HG02852 (cell line): Measurements from ENCODE around the gene PAX1.

ENCODE experiments used
- ATAC-seq: cut with Tn5 transposase; IDR thresholded peaks from one replicate; pipeline ENCODE4 v1.9.1; 2021; ENCODE audit warnings: mild to moderate bottlenecking, moderate library complexity; ENCODE audit not compliant: unreplicated experiment

PAX1 gene

DNA sequence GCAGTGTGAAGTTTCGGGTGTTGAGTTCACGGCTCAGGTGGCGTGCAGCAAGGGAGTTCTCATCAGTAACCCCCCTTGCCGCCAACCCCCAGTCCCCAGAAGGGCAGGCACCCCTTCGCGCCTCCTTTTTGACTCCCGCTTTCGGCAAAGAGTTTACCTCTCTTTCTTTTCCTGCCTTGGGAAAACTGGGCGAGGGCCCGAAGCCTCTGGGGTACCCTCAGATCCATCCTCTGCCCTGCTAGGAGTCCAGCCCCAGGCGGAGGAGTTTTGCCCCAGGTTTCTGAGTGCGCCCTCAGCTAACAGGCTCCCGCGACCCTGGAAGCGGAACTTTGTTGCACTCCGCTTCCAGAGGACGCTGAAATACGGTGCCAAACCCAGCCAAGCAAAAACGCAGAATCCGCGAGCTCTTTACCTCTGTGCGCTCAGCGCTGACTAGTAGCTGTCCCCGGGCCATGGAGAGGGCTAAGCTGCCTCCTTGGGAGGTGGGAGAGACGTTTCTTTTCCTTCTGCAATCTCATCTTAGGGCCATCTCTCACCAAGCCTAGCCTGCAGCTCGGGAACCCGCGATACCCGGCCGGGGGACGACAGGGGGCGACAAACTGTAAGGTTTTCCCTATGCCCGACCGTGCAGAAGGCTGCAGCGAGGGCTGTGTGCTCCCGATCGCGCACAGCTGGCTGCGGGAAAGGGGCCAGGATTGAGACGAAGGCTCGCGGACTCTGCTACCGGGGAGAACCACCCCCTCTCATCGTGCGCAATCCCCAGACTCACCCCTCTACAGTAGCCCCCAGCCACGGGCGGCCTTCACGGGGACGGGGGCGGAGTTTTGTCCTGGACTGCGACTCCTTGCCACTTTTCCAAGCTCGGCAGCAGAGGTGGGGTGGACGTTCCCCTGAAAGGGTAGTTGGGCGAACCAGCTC, 2.7 kb upstream of the PAX1 start:
- ATAC-seq: no peak

DNA sequence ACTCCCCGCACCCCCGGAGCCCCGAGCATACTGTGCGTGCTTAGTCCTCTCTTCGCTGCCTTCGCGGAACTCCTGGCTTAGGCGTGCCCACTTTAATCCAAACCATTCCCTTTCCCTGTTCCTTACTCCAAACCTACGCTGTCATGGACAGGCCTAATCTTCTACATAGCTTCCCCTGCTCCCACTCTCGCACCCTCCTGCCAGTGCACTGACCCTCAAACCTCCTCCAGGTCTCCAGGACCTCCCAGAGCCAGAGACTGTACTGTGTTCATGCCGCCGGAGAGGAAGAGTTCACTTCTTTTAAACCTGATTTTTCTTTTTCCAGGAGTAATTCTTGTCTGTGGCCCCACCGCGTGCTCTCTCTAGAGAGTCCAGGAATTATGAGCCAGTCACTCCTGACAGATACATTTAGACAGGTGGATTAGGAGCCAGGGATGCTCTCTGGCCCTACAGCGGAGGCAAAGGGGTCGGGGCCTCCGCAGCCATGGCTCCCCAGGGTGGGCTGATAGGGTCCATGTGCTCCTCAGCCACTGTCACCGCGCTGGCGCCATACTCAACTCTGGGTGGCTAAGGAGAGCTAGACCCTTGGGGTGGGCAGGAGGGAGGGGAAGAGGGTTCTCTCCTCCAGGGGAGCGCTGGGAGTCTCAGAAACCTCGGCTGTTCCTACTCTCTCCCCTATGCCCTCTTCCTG, 1.6 kb upstream of the PAX1 start:
- ATAC-seq: no peak

DNA sequence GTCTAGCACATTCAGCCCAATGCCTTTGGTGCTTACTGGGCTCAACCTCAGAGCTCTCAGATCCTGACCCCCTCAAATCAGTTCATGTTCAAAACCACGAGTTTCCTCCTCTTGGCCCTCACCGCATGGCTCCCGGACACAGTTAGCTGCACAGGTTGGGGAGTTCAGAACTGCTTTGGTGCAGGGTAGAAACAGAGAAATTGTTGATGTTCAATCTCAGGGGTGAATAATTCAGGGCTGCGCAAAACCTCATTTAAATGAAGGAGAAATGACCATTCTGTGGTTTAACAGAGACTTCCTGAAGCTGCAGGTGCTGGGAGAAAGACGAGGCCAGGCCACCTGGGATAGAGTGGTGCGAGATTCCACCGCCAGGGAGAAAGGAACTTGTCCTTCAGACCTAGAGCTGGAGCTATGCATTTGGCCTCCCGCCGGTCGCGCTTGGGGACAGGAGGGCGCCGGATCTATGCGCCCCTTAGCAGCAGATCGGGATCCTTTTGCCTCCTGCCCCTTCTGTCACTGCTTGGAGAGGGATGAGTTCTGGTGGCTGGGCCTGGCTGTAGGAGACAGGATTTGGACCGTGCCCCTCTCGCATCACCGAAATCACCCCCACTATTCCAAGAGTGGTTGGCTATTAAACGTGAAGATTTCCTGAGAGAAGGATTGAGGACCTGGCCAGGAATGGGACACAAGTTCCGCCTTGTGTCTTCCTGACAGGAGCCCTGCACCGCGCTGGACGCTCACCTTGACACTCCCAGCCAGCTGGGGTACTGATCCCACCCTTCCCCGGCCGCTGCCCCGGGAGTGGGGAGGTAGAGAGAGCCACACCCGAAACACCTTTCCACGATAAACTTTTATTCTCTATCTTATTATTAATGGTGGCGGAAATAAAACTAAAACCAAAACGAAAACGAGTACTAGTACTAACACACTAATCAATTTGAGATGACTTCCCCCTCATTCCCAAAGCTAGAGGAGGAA, 767 bp upstream of the PAX1 start:
- ATAC-seq: no peak

DNA sequence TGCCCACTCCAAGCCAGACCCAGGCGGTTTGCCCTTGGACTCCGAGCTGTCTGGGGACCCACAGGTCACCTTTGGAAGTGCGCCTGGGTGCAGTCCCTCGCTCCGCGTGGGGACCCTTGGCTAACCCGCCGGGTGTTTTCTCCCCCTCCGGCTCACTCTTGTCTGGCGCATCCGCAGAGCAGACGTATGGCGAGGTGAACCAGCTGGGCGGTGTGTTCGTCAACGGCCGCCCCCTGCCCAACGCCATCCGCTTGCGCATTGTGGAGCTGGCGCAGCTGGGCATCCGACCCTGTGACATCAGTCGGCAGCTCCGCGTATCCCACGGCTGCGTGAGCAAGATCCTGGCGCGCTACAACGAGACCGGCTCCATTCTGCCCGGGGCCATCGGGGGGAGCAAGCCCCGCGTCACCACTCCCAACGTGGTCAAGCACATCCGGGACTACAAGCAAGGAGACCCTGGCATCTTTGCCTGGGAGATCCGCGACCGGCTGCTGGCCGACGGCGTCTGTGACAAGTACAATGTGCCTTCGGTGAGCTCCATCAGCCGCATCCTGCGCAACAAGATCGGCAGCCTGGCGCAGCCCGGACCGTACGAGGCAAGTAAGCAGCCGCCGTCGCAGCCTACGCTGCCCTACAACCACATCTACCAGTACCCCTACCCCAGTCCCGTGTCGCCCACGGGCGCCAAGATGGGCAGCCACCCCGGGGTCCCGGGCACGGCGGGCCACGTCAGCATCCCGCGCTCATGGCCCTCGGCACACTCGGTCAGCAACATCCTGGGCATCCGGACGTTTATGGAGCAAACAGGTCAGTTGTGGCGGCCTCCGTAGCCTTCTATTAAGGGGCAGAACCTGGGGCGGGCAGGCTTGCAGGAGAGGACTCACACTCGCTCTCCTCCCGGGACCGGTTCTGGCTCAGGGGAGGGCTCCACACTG, 1.1 kb downstream of the PAX1 start:
- ATAC-seq: no peak

DNA sequence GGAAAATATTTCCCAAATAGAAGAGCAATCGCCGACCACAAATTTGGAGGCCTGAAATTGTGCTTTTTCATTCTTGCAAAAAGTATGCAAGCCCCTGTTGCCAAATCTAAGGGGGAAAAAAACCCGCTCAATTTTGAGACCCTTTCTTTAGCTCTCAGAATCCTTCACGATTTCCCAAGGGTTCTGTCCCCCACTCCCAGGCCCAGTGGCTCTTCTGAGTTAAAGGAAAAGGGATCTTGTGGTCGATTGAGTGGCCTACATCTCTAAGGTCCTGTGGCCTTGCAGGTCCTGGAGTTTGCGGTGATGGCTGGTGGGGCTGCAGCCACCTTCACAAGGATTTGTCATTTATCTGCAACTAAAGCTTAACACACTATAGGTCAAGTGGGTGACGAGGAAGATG, 1.8 kb downstream of the PAX1 start:
- no peak for ATAC-seq

DNA sequence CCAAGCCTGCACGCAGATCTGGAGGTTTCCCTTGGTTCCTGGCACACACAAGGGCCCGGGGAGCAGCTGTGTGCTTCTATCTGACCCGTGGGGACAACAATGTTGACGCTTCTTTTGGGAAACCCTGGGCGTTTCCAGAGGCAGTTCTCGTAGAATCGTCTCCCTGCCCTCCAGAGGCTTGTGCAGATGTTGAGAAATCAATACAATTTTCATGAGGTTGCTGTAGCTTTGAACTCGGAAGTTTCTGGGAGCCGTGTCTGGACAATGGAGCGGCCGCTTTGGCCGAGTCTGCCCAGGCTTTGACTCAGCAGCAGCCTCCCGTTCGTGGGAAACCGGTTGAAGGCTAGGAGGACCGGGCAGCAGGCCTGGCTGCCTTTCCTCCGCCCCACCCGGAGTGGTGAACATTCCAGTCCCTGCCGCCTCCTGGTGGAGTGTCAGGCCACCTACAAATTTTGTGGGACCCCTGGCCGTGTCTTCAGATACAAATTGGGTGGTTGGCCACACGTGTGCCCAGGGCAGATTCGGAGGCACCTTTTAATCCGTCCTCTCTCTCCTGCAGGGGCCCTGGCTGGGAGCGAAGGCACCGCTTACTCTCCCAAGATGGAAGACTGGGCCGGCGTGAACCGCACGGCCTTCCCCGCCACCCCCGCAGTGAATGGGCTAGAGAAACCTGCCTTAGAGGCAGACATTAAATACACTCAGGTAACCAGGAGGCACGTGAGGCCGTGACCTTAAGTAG, 2.7 kb downstream of the PAX1 start:
- ATAC-seq: no peak

DNA sequence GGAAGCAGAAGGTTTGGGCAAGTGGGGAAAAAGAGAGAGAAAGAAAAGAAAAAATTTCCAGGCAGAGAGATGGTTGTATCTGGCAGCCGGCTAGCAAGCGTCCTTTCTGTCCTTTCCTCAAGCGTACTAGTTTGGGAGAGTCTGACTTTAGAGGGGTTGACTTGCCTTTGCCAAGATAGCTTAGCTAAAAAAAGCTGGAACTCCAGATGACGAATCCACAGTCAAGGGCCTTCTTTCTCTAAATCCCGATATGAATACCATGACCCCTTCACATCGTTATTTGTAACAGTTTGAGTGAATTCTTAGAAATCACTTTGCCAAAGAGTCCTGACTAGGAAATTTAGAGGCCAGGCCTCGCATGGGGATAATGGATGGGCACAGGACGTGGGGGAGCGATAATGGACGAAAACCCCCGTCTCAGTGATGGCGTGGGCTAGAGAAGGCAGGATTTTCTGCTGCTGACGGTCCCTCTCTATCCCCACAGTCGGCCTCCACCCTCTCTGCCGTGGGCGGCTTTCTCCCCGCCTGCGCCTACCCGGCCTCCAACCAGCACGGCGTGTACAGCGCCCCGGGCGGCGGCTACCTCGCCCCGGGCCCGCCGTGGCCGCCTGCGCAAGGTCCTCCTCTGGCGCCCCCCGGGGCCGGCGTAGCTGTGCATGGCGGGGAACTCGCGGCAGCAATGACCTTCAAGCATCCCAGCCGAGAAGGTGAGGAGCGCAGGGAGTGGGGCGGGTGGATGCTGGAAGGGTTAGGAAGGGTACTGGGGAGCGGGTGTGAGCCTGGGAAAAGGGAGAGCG, 3.5 kb downstream of the PAX1 start:
- no peak for ATAC-seq

DNA sequence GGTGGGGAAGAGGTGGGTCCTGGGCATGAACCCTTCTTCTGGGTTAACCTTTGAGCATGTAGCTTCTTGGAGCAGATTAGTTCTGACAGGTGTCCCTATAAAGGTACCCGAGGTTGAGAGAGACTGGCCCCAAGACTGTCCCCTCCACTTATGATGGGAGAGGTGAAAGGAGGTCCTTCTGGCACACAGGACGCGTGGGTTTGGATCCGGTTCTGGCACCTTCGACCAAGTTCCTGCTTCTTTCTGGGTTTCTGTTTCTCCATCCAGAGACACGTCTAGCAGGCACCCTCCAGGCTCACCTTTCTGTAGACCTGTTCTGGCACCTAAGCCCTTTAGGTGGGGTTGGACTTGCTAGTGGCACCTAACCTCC, 4.1 kb downstream of the PAX1 start:
- no peak for ATAC-seq

DNA sequence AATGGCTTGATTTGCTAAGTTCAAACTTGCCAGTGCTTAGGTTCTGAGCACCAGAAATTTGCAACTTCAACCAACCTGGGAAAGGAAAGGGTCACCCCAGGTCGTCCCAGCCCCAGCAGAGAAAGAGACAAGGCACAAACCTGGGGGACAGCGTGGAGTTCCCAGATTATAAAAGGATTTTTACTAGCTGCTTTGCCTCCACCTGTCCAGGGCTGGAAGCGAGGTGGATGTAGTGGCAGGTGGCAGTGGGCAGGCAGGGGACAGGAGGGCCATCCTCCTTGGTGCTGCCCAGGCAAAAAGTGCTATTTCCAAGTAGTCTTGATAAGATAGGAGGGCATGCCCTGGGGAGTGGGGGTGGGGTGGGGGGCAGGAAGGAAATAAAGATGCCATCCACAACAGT, 4.9 kb downstream of the PAX1 start:
- ATAC-seq: no peak

DNA sequence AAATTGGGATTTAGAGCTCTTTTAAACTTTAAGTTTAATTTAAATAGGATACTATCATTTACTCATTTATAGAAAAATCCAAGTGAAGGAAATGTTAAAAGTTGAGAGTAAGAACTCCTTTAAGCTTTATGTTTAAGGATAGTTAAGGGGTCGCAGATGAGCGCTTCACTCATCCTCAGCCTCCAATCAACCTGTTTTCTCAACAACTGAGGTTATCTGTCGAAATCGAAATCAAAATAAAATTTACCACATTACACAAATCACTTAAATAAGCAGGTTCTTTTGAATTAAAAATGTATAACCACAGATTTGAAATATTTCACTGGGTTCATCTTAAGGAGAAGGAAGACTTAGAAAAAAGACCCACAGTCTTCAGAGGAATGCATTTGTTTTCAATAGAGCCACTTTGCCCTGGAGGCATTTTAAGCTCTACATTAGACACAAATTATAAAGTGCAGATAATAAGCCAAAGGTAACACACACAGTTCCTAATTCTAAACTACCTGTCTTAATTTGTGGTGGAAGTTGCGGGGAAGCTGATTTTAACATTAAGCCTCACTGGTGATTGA, 5.5 kb downstream of the PAX1 start:
- no peak for ATAC-seq

DNA sequence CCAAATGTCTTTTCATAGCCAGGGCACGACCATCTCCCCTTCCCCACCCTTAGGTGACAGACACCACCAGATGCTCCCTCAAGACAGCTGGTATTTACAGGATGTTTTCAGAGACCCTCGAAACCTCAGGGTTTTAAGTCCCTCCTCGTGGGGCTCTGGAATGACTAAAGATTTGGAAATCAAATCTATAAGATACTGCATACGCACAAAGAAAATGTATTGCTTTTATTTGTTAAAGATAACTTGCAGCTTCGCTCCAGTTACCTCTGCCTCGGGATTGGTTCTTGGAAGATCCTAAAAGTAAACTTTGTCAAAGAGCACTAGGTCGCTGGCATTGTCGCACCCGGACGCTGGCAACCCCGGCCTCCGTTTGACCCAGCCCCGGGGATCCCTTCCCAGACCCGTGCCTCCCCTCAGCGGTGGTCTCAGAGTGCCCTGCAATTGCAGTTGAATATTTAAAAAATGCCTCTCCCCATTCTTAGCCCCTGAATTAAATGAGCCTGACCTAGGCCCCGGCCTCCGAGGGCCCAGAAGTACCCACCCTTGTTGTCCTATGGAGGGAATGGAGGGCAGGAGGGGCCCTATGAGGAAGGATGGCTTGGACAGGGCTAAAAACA, 7.1 kb downstream of the PAX1 start:
- ATAC-seq: no peak

DNA sequence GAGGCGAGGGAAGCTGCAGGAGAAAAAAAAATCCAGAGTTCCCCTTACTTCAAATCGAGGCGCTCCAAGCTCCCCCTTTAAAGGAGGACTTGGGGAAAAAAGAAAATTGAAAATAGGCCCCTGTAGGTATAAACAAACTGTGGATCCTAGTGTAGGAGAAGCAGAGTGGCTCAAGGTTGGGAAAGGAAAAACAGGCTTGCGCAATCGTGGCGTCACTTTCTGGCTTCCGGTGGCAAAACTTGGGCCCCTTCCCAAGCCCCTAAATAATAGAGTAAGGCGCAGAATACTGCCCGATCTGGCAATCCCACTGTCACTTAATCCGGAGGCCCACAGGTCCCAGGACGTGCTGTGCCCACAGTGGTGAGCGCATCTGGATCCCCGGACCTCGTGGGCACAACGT, 8.0 kb downstream of the PAX1 start:
- ATAC-seq: no peak

DNA sequence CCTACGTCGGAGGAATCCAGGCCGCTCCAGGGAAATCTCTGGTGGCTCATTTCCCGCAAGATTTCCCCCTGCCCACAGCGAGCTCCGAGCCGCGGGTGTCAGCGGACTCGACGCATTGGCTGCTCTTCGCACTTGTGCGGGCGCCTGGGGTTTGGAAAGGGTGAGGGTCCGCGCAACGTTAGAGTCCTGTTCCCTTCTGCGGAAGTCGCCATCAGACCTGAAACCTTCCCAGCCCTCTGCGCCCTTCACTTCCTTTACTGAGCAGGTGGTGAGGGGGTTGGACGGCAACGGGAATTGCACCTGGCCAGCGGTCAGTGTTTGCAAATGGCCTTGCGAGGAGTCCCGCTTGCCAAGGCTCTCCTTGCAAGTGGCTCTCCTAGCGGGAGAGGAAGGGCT, 8.4 kb downstream of the PAX1 start:
- ATAC-seq: no peak

DNA sequence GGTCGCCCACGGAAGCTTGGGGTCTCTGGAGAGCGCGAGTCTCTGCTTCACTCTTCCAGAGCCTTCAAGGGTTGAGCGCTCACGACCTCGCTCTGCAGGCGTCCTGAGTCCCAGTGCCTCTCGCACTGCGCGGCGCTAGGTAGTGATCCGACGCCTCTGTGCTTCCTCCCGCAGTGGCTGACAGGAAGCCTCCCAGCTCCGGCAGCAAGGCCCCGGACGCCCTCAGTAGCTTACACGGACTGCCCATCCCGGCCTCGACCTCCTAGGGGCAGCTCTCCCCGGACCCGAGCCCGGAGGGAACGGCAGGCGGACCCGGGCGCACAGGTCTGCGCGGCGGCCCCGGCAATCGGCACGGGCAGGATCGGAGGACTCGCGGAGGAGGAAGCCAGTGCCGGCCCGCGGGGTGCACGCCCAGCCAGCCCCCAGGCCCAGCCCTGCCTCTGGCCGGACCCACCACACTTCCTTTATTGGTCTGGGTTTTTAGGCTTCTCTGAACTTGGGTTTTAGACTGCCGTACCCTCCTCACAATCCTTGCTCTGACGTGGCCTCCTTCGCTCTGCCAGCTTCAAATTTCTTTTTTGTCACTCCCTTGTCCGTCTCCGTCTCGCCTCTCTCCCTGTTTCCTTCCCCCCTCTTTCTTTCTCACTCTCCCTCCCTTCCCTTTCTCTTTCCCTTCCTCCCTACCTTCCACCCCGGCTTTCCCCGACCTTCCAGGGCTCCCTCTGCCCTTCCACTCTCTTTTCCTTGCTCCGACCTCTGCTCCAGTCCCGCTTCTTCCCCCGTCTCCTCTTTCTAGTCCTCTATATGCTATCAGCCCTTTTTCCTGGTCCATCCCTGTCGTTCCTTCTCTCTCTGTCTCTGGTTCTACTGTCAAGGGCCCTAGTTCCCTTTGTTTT, 9.1 kb downstream of the PAX1 start:
- ATAC-seq: no peak

DNA sequence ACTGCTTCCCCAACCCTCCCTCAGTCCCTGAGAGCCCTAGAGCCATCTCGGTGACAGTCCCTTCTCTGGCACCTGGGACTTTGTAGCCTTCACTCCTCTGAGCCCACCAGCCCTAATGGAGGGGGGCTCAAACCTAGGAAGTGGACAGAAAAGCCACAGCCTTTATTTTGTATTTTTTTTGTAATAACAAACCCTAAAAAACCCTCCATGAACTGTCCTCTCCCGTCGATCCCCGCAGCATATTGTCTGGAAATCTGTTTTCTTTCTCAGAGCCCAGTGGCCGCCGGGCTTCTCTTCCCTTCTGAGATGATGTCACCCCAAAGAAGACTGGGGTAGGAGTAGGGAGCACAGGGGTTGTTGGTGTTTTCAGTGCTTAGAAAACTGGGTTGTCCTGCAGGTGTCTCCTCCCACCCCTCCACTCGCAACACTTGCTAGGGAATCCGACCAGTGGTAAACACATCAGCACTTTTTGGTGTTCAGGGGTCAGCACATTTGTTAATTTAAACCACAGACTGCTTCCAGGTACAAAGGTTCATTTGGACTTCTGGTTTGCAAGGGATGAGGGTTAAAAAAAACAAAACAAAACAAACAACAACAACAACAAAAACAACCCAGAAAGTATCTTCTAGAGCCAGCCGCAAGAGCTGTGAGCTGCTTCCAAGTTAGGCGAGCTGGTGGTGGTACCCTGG, 9.9 kb downstream of the PAX1 start:
- ATAC-seq: no peak

DNA sequence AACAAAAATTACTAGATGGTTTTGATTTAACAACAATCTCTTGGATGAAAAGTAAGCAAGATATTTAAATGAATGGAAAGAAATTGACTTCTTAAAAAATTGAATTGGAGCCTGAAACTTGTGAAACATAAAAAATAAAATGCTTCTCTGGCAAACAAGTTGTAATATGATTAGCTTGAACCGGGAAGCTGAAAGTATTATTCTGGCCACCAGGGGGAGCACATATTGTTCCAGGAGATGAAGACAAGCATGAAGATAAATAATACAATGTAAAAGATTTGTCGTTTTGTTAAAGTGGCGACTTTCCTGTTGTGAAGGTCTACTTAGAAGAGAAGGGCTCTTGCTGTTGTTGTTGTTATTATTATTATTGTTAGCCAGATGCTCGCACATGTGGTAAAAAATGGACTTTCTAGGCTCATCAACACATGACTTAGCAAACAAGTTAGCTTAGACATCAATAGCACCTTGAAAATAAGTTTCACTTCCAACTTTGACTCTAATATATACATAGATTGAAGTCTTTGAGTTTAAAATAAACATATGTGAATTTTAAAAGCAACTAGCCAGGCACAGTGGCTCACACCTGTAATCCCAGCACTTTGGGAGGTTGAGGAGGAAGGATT, 14.2 kb downstream of the PAX1 start:
- ATAC-seq: no peak
